Transverse colon (tissue), 4 donors: ENCODE measurements around the gene ATP5MG. TPM values are rescaled to one million over a fixed set of nuclear protein-coding genes. Genes with fewer than 3 reads are reported as not detected.

Source experiments
- DNase-seq: peaks from one replicate; pipeline ENCODE4 v3.0.0-alpha.2; 2019
- H3K27ac ChIP-seq, 4 donors: fragments of 200-600 bp; sonication (generic); 2 replicates each; pipeline ENCODE4 v1.5.1; 2016 to 2018; ENCODE audit warnings: inconsistent platforms in 4 of 4
- H3K27me3 ChIP-seq: fragments of 200-600 bp; sonication (generic); 2 replicates; pipeline ENCODE4 v1.5.1; 2017; ENCODE audit warnings: inconsistent platforms
- H3K36me3 ChIP-seq, 4 donors: fragments of 200-600 bp; sonication (generic); 2 replicates each; pipeline ENCODE4 v1.5.1; 2017 to 2019; ENCODE audit warnings: inconsistent platforms in 4 of 4
- H3K4me1 ChIP-seq, 4 donors: fragments of 200-600 bp; sonication (generic); 2 replicates each; pipeline ENCODE4 v1.5.1; 2017 to 2020; ENCODE audit warnings: inconsistent platforms in 4 of 4
- H3K4me3 ChIP-seq, 4 donors: fragments of 200-600 bp; sonication (generic); 1 replicate in 1 of 4; 2 replicates in 3 of 4; pipeline versions ENCODE4 v1.5.1 to v1.6.1; 2017 to 2019; ENCODE audit warnings: inconsistent platforms in 4 of 4
- H3K9me3 ChIP-seq, 2 donors: fragments of 200-600 bp; sonication (generic); 2 replicates each; pipeline ENCODE4 v1.5.1; 2017 to 2019; ENCODE audit warnings: inconsistent platforms in 2 of 2
- CTCF ChIP-seq, 5 experiments: fragments of 200-600 bp in 3 of 5; fragments of 450-650 bp in 2 of 5; sonication (generic) in 3 of 5; IDR thresholded peaks; 1 replicate in 2 of 5; 2 replicates in 3 of 5; pipeline ENCODE4 v1.5.1; 2016 to 2017; ENCODE audit warnings: antibody characterized with exemption in 5 of 5, inconsistent platforms in 3 of 5, mild to moderate bottlenecking in 2 of 5, moderate library complexity in 1 of 5
- EP300 ChIP-seq: sonication (generic); formaldehyde crosslinking; IDR thresholded peaks from one replicate; pipeline ENCODE4 v1.6.1; 2017; ENCODE audit warnings: antibody characterized with exemption, low read depth
- POLR2A ChIP-seq: fragments of 450-650 bp; IDR thresholded peaks from one replicate; pipeline ENCODE4 v1.6.1; 2016; ENCODE audit warnings: antibody characterized with exemption, mild to moderate bottlenecking, moderate library complexity
- POLR2AphosphoS5 ChIP-seq, 3 donors: sonication (generic); formaldehyde crosslinking; IDR thresholded peaks; one replicate each; pipeline ENCODE4 v1.6.1; 2016; ENCODE audit warnings: antibody characterized with exemption in 3 of 3
- WGBS, 2 donors: methylation state at CpG; one replicate each; pipeline ENCODE4 v1.1.5; 2018; ENCODE audit warnings: low coverage in 1 of 2; 5-methylcytosine and 5-hydroxymethylcytosine counted together
- in situ Hi-C, 4 donors: fragments of 200-750 bp; cut with MboI; loops; one replicate each; pipeline versions ENCODE4 v1.15.0 to v1.15.1; 2017; ENCODE audit warnings: low sequenced_read_pairs in 3 of 4, low pct_ligation_motif_present in 1 of 4, low pct_unique_long_range_greater_than_20kb in 1 of 4
- intact Hi-C: fragments of 100-400 bp; cut with DNase I; formaldehyde crosslinking; loops from one replicate; pipeline ENCODE4 v1.15.1; 2023; ENCODE audit warnings: low total_unique reads
- total RNA-seq, 4 donors: library from RNA; depleted of rRNA; stranded (reverse); fragments of >200 nt; gene quantifications; one replicate each; pipeline ENCODE4 v1.1.0, GENCODE V29; 2016

Gene ATP5MG
- total RNA-seq, 4 donors from 2014 or later = 3.8 to 74.2 (median 46.9) TPM

- in situ Hi-C loops = loop anchor here in 1 of 4 donors (10.0 kb wide), 1 partner anchor 115 kb away; no protein-coding TSS in a partner anchor
- no peaks in the 10 kb centered on the region for H3K27me3 ChIP-seq
- DNase-seq = no peak
- no peak overlapping the region for H3K4me3 ChIP-seq
- peaks cover 0 to 85% (median 38%) of the 10 kb centered on the region in 4 donors for H3K36me3 ChIP-seq
- no peak overlapping the region for H3K27ac ChIP-seq
- intact Hi-C loops = no loop called here
- H3K4me1 ChIP-seq = no peaks in the 10 kb centered on the region
- H3K9me3 ChIP-seq = no peaks in the 10 kb centered on the region
- WGBS, 2 donors = 75 to 96% methylated on average over 4 of the region's 4 CpGs
- no peak for TF ChIP-seq CTCF (IDR thresholded peaks at IDR 0.05)
- no peak for TF ChIP-seq EP300
- no peak for TF ChIP-seq POLR2A
Measured at GRCh38 chr11:118379497-118379896, 21.9 kb upstream of the ATP5MG start.

GRCh38 chr11:118380571-118380970 lies 20.8 kb upstream of the ATP5MG start:
- Histone ChIP-seq H3K27ac (no peak overlapping the region), H3K9me3 (no peaks in the 10 kb centered on the region), H3K4me3 (no peak overlapping the region), H3K36me3 (peaks cover 0 to 90% (median 41%) of the 10 kb centered on the region in 4 donors), H3K27me3 (no peaks in the 10 kb centered on the region), H3K4me1 (no peaks in the 10 kb centered on the region)
- no peak for DNase-seq
- intact Hi-C loops = no loop called here
- in situ Hi-C loops = loop anchor here in 1 of 4 donors (10.0 kb wide), 1 partner anchor 114 kb away; no protein-coding TSS in a partner anchor
- no peak for TF ChIP-seq POLR2AphosphoS5 (IDR thresholded peaks at IDR 0.05)
- TF ChIP-seq EP300 = no peak

GRCh38 chr11:118382954-118383353 lies 18.5 kb upstream of the ATP5MG start:
- H3K36me3 ChIP-seq = peaks cover 0 to 97% (median 45%) of the 10 kb centered on the region in 4 donors
- TF ChIP-seq CTCF (IDR thresholded peaks at IDR 0.05) (no peak), POLR2A (no peak), EP300 (no peak), POLR2AphosphoS5 (IDR thresholded peaks at IDR 0.05) (no peak)

GRCh38 chr11:118383657-118384056 lies 17.7 kb upstream of the ATP5MG start:
- intact Hi-C loops (no loop called here), in situ Hi-C loops (loop anchor here in 1 of 4 donors (10.0 kb wide), 1 partner anchor 111 kb away; no protein-coding TSS in a partner anchor)
- TF ChIP-seq POLR2AphosphoS5 (IDR thresholded peaks at IDR 0.05) = no peak
- TF ChIP-seq POLR2A = no peak
- no peak for TF ChIP-seq CTCF (IDR thresholded peaks at IDR 0.05)
- TF ChIP-seq EP300 = no peak
- Histone ChIP-seq H3K9me3 (no peaks in the 10 kb centered on the region), H3K27me3 (no peaks in the 10 kb centered on the region), H3K4me1 (no peaks in the 10 kb centered on the region), H3K27ac (no peak overlapping the region), H3K36me3 (peaks cover 0 to 97% (median 44%) of the 10 kb centered on the region in 4 donors), H3K4me3 (no peak overlapping the region)
- no peak for DNase-seq
- 96 to 98% methylated on average over 3 of the region's 3 CpGs for WGBS, 2 donors

More at GRCh38 chr11:118382954-118383353, 18.5 kb upstream of the ATP5MG start:
- no peak for DNase-seq
- no peak overlapping the region for H3K27ac ChIP-seq
- H3K4me3 ChIP-seq = no peak overlapping the region
- H3K27me3 ChIP-seq = no peaks in the 10 kb centered on the region
- intact Hi-C loops (no loop called here), in situ Hi-C loops (loop anchor here in 1 of 4 donors (10.0 kb wide), 1 partner anchor 112 kb away; no protein-coding TSS in a partner anchor)
- 90 to 100% methylated on average over 3 of the region's 3 CpGs for WGBS, 2 donors
- no peaks in the 10 kb centered on the region for H3K4me1 ChIP-seq
- H3K9me3 ChIP-seq = no peaks in the 10 kb centered on the region

- in situ Hi-C loops = loop anchor here in 1 of 4 donors (10.0 kb wide), 1 partner anchor 99 kb away; no protein-coding TSS in a partner anchor
Measured at GRCh38 chr11:118396097-118396501, 5.3 kb upstream of the ATP5MG start.

More at GRCh38 chr11:118396097-118396501, 5.3 kb upstream of the ATP5MG start:
- no peak overlapping the region for H3K4me3 ChIP-seq
- H3K27ac ChIP-seq = peak overlapping the region in 1 of 4 donors; percentile 26
- TF ChIP-seq POLR2AphosphoS5 (IDR thresholded peaks at IDR 0.05) = no peak
- no peak for TF ChIP-seq CTCF (IDR thresholded peaks at IDR 0.05)
- no peak for TF ChIP-seq EP300
- no peak for TF ChIP-seq POLR2A
- no peak for DNase-seq
- H3K27me3 ChIP-seq = no peaks in the 10 kb centered on the region
- WGBS, 2 donors = 78 to 80% methylated on average over 5 to 6 of the region's 6 CpGs
- intact Hi-C loops = no loop called here
- peaks cover 0 to 8% (median 4%) of the 10 kb centered on the region in 4 donors for H3K4me1 ChIP-seq
- H3K36me3 ChIP-seq = peaks cover 0 to 52% (median 25%) of the 10 kb centered on the region in 4 donors
- no peaks in the 10 kb centered on the region for H3K9me3 ChIP-seq
